HG03175 (cell line): ENCODE measurements around the gene RABL2B.
"Not testable (repeated sequence)": the region's sequence is repeated elsewhere in the genome, so short reads cannot be mapped to it uniquely, and the experiment has no call there.

Source experiments
- ATAC-seq: cut with Tn5 transposase; IDR thresholded peaks from one replicate; pipeline ENCODE4 v1.9.1; 2021; ENCODE audit warnings: mild to moderate bottlenecking, moderate library complexity; ENCODE audit not compliant: unreplicated experiment

Gene RABL2B

DNA sequence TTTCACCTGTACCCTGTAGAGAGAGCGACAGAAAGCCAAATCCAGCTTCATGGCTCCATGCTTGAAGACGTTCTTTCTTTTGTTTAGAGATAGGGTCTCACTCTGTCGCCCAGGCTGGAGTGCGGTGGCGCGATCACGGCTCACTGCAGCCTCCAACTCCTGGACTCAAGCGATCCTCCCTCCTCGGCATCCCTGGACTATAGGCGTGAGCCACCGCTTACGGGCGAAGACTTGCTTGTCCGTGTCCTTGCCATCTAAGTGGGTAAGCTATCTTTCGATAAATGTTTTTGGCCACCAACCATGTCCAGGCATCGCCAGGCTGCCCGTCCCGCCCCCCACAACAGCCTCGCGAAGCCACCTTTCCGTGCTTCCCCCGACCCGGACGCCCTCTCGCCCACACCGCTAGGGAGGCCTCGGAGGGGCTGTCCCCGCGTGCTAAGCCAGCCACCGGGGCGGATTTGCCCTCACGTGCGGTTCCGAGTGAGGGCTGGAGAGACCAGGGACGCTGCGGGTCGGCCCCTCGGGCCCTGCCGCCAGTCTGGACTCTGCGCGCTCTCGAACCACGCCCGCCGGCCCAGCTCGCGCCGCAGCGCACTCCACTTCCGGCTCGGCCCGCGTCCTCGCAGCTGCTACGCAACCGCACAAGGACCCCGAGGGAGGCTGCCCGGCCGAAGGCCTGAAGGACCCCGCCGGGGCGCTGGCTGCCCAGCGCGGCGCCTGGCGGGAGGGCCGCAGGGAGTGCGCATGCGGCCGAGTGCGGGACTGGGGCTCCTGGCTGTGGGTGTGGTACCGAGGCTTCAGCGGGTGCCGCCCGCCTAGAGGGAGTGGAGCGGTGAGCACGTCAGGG is at the start of gene RABL2B:
Gene RABL2B, minus strand, starts transcription at position 604 of the 847 bp plus-strand sequence. CDS start 1,342 bp downstream, outside the sequence.
- ATAC-seq: peak; percentile 94

DNA sequence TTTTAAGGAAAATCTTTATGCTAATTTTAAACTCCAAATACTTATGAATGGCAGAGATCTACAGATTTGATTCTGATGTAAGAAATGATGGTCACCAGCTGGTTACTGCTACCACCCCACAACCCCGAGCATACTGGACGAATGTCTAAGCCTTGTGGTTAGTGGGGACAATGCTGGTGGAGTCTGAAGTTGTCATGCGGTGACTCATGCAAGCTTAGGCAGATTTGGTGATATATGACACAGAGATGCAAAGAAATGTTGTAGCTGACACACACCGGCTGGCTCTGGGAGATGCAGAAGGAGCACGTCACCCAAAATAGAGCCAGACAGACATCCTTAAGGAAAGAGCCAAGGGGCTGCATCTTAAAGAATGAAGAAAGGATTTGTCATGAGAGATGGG is 3.5 kb upstream of the RABL2B start:
- not testable (repeated sequence) for ATAC-seq

DNA sequence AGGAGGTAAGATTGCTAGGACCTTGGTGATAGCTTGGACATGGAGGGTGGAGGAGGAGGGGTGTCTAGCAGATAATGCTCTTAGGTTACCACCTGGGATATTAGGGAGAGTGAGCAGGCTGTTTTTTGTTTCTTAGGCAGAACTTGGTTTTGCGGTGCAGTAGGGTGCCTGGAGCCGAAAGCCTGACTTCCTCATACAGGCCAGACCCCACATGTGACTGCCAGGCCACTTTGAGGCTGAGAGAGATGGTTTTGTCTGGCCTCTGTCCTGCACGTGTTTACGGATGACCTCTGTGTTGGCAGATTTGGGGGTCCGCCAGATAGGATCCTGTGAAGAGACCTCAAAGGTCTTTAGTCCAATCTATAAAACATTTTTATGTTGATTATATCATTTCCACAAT is 1.9 kb upstream of the RABL2B start:
- ATAC-seq: not testable (repeated sequence)

DNA sequence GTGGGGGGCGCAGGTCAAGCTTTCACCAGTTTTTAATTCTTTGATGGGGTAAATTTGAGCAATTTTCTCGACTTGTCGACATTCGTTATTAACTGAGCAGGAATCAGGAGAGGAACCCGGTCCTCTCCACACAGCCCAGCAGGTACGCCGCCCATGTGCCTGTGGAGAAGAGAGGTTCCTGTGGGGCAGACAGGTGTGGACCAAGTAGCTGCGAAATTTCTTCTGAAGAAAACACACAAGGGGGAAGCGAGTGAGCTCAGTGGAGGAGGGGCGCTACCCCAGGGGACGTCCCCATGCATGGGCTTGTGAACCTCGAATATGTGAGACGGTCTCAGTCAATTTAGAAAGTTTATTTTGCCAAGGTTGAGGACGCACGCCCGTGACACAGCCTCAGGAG is 442 bp upstream of the RABL2B start:
- ATAC-seq: peak; percentile 13

DNA sequence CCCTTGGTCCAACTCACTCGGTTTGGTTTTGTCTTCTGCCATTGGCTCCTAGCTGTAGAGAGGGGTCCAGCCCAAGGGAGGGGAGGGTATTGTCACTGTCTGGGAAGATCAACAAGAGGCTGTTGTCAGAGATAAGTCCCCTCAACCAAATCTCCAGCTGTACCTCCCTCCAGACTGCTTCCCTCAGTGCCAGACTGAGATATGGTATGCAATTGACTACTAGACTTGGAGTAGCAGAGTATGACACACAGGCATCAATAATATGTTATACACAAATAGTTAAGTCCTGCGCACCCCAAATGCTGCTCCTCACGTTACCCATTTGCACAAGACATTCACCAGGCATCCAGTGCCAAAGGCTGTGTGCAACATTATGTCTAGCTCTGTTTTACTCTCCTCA is 1.2 kb downstream of the RABL2B start:
- ATAC-seq: not testable (repeated sequence)

DNA sequence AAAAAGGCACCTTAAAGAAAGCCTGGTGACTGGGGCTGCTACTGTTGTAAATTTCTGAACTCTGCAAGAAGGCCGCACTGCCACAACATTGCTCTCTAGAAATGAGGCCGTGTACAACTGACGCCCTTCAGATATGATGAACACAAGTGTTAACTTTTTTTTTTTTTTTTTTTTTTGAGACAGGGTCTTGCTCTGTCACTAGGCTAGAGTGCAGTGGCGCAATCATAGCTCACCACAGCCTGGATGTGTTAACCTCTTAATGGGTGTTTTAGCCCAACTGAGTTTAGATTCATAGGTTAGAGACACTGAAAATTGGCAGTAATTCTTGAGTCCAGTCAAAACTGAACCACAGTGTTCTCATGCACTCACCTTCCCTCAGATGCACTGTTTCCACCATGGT is 3.2 kb downstream of the RABL2B start:
- ATAC-seq: not testable (repeated sequence)

DNA sequence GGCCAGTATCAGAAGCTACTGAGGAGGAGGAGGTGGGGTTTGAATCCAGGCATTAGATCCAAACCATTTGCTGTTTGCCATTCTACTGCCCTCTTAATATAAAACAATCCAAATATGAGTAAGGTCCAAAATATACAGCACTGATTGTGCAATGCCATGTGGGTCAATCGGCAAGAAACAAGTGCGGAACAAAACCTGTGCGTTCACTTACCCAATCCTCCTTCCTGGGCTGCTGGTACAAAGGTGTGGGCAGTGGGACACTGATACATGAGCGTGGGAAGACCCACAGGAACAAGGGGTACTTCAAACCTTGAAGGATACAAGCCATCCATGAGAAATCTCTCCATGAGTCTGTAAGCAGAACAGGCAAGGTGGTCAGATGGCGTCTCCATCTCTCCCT is 5.8 kb downstream of the RABL2B start:
- ATAC-seq: not testable (repeated sequence)

DNA sequence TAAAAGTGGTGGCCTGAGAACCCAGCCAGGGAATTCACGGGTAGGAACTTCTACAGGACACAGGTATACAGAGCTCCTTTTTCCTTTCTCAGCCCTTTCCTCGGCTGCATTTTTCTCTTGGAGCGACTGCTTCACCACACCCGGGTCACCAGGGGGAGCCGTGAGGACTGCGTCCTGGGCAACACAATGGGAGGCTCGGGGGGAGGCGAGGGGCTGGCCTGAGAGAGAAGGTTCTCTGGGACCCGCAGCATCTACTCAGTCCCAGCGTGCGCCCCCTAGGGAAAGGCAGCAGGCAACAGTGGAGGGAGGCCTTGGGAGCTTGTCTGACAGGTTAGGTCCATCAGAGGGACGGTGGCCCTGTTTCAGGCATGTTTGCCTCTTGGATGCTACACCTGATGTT is 8.3 kb downstream of the RABL2B start:
- not testable (repeated sequence) for ATAC-seq

DNA sequence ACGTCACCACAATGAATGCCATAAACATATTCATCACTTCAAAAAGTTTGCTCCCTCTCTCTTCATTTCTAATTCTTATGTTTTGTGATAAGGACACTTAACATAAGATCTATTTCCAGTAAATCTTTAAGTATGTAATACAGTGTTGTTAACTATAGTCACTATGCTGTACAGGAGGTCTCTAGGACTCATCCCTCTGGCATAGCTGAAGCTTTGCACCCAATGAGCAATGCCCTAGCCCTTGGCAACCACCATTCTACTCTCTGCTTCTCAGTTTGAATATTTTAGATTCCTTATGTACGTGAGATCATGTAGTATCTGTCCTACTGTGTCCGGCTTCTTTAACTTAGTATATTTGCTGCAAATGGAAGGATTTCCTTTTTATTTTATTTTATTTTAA is 19.1 kb downstream of the RABL2B start:
- not testable (repeated sequence) for ATAC-seq

DNA sequence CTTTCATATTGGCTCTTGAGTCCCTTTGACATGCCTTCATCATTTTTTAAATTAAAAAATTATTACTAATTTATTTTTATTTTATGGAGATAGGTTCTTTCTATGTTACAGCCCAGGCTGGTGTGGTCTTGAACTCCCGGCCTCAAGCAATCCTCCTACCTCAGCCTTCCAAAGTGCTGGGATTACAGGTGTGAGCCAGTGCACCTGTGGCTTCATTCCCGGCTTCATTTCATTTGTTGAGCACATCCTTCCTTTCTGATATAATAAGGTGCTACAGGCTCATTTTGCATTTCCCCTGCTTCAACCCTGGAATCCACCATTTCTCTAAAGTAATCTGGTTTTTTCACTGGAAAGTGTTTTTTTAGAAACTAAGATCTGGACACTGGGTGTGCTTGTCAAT is 21.6 kb downstream of the RABL2B start:
- not testable (repeated sequence) for ATAC-seq

DNA sequence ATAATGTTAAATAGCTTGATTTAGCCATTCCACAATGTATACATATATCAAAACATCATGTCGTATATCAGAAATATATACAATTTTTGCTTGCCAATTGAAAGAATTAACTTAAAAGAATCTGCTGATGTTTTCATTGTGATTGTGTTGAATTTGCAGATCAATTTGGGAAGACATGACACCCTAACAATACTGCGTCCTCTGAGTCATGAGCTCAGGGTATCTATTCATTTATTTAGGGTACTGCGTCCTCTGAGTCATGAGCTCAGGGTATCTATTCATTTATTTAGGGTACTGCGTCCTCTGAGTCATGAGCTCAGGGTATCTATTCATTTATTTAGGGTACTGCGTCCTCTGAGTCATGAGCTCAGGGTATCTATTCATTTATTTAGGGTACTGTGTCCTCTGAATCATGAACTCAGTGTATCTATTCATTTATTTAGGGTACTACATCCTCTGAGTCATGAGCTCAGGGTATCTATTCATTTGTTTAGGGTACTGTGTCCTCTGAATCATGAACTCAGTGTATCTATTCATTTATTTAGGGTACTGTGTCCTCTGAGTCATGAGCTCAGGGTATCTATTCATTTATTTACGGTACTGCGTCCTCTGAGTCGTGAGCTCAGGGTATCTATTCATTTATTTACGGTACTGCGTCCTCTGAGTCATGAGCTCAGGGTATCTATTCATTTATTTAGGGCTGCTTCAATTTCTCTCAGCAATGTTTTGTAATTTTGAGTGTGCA is 23.7 kb downstream of the RABL2B start:
- not testable (repeated sequence) for ATAC-seq

DNA sequence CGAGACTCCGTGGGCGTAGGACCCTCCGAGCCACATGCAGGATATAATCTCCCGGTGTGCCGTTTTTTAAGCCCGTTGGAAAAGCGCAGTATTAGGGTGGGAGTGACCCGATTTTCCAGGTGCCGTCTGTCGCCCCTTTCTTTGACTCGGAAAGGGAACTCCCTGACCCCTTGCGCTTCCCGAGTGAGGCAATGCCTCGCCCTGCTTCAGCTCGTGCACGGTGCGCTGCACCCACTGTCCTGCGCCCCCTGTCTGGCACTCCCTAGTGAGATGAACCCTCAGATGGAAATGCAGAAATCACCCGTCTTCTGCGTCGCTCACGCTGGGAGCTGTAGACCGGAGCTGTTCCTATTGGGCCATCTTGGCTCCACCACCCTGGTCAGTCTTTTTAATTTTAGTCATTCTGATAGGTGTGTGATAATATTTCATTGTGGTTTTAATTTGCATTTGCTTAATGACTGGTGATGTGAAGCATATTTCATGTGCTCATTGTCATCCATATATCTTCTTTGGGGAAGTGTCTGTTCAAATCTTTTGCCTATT is 26.4 kb downstream of the RABL2B start:
- not testable (repeated sequence) for ATAC-seq

DNA sequence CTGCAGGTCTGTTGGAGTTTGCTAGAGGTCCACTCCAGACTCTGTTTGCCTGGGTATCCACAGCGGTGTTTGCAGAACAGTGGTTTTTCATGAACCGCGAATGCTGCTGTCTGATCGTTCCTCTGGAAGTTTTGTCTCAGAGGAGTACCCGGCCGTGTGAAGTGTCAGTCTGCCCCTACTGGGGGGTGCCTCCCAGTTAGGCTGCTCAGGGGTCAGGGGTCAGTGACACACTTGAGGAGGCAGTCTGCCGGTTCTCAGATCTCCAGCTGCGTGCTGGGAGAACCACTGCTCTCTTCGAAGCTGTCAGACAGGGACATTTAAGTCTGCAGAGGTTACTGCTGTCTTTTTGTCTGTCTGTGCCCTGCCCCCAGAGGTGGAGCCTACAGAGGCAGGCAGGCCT is 27.0 kb downstream of the RABL2B start:
- ATAC-seq: not testable (repeated sequence)

DNA sequence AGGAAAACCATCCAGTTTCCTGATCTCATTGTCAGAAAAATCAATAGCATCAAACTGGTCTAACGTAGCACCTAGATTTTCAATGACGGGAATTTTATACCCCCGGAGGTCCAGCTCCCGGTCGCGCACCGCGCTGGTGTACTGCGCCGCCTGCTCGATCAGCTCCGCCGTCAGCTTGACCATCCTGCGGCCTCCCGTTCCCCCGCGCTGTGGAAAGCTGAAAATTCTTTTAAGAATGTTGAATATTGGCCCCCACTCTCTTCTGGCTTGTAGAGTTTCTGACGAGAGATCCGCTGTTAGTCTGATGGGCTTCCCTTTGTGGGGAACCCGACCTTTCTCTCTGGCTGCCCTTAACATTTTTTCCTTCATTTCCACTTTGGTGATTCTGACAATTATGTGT is 28.2 kb downstream of the RABL2B start:
- not testable (repeated sequence) for ATAC-seq

DNA sequence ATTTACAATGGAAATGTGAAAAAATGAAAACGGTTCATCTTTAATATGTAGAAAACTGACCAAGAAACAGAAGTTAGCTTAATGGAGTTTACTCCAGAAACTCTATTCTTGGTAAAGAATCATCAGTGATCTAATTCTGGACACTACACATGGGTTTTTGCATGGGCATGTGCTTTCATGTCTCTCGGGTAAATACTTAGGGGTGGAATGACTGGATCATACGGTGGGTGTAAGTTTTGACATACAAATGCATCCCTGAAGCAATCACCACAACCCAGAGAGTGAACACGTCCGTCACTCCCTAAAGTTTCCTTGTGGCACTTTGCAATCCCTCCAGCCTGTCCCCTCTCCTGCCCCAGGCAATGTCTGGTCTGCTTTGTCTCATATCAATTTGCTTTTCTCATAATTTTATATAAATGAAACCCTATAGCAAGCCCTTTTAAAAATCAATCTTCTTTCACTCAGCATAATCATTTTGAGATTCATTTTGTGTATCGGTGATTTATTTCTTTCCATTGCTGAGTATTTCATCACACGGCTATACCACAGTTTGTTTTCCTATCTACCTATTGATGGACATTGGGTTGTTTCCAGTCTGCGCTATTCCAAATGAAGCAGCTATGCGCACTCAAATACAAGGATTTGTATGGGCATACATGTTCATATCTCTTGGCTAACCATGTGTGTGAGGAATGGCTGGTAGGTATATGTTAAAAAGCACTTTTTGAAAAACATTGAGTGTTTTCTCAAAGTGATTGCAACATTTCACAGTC is 33.9 kb downstream of the RABL2B start:
- not testable (repeated sequence) for ATAC-seq

DNA sequence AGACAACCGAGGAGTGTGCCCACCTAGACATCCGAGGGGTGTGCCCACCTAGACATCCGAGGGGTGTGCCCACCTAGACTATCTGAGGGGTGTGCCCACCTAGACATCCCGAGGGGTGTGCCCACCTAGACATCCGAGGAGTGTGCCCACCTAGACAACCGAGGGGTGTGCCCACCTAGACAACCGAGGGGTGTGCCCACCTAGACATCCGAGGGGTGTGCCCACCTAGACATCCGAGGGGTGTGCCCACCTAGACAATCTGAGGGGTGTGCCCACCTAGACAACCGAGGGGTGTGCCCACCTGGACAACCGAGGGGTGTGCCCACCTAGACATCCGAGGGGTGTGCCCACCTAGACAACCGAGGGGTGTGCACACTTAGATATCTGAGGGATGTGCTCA is 34.8 kb downstream of the RABL2B start:
- ATAC-seq: not testable (repeated sequence)

DNA sequence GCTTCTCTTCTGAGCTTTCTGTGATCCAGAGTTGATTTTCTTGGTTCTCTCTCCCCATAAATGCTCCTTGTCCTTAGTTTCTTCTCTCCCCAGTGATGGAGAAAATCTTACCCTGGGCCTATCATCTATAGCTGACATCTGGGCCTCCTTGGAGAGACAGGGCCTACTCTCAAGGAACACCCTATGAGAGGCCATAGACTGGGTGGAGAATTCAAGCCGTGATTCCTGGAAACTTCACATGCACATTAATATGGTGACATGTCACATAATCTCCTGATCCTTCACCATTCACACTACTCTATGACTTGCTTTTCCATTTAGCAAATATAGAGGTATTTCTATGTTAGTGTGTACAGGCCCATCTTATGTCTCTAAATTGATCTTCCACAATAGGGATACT is 35.9 kb downstream of the RABL2B start:
- ATAC-seq: not testable (repeated sequence)

DNA sequence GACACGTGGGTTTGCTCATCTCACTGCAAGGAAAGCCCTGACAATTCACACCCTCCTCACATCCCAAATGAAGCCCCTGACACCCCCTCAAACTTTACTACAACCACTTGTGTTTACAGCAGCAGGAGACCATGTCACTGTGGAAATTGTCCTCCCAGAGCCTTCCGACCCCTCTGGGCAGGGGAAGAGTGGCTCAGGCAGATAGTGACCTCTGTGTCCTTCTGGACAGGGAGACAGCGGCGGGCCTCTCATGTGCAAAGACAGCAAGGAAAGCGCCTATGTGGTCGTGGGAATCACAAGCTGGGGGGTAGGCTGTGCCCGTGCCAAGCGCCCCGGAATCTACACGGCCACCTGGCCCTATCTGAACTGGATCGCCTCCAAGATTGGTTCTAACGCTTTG is 39.0 kb downstream of the RABL2B start:
- ATAC-seq: not testable (repeated sequence)

DNA sequence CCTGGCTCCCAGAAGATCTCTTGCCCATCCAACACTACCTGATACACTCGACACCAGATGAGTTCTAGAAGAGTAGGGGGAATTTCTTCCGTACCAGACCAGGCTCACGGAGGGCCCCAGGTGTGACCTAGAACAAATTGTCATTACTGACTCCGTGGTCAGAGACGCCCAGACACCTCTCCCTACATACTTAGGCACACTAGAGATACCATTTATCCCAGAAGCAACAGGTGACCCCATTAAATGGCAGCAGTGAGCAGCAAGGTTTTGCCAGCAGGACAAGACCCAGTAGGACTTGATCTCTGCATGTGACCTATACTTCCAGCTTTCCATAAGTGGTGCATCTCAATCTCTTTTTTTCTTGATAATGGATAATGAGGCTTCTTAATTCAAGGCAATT is 42.7 kb downstream of the RABL2B start:
- ATAC-seq: not testable (repeated sequence)

DNA sequence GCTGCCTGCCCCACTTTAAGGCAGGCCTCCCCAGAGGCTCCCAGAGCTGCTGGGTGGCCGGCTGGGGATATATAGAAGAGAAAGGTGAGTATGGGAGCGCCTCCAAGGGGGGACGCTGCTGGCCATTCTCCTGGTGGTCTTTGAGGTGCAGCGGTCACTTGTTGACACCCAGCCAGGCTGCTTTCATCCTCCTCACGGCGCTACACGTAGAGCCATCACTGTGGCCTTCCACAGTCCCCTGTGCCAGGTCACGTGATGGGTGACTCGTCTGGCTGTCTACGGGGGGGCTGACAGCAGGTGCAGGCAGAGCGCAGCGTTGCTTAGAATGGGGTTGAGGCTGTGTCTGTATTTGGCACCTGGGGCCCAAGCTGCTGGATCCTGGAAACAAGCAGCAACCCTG is 43.5 kb downstream of the RABL2B start:
- ATAC-seq: no peak

DNA sequence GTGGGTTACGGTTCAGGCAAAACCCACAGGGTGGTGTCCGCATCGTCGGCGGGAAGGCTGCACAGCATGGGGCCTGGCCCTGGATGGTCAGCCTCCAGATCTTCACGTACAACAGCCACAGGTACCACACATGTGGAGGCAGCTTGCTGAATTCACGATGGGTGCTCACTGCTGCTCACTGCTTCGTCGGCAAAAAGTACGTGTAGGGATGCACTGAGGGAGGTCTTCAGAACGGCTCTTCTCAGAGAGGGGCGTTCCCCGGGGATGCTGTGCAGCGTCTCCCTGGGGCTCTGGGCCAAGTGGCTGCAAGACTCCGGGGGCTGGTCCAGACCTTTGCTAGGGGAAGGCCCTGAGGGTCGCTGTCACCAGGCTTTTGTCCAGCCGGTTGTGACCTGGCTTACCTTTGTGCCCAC is 44.2 kb downstream of the RABL2B start:
- no peak for ATAC-seq
